HFF-Myc (cell line): ENCODE data around the gene CPN1.

Source experiments
- DNase-seq: peaks from one replicate; pipeline ENCODE4 v3.0.0-alpha.2; 2011; ENCODE audit warnings: low read depth; ENCODE audit errors: extremely low read depth
- H3K4me3 ChIP-seq: replicated peaks from 2 replicates; pipeline ENCODE4 v1.5.1; 2011; ENCODE audit warnings: low read depth, mild to moderate bottlenecking, control low read depth, low read length
- CTCF ChIP-seq: IDR thresholded peaks from 2 replicates; pipeline ENCODE4 v1.5.1; 2012; ENCODE audit warnings: mild to moderate bottlenecking, low read depth, low read length, control low read depth; ENCODE audit errors: missing control alignments

The CPN1 gene

GRCh38 chr10:100043344-100043743 lies 38.3 kb downstream of the CPN1 start:
- TF ChIP-seq CTCF, result no peak
- H3K4me3 ChIP-seq, result no peak overlapping the region
- DNase-seq, result no peak

- TF ChIP-seq CTCF, result no peak
- no peak overlapping the region for H3K4me3 ChIP-seq
- DNase-seq, result no peak
Observed at GRCh38 chr10:100041306-100042002, 40.2 kb downstream of the CPN1 start.

GRCh38 chr10:100038561-100039071 lies 43.1 kb downstream of the CPN1 start:
- DNase-seq, result no peak
- no peak for TF ChIP-seq CTCF
- no peak overlapping the region for H3K4me3 ChIP-seq

- no peak for TF ChIP-seq CTCF
- DNase-seq, result no peak
- H3K4me3 ChIP-seq, result no peak overlapping the region
Observed at GRCh38 chr10:100037758-100038315, 43.8 kb downstream of the CPN1 start.

GRCh38 chr10:100036850-100037249 lies 44.8 kb downstream of the CPN1 start:
- no peak for DNase-seq
- TF ChIP-seq CTCF, result no peak
- H3K4me3 ChIP-seq, result no peak overlapping the region

- no peak for DNase-seq
- H3K4me3 ChIP-seq, result no peak overlapping the region
- TF ChIP-seq CTCF, result no peak
Observed at GRCh38 chr10:100033766-100034418, 47.8 kb downstream of the CPN1 start.
